AG08395 (cell line): Measurements from ENCODE around the gene FCGR2B.
"Not testable (repeated sequence)": the region's sequence is repeated elsewhere in the genome, so short reads cannot be mapped to it uniquely, and the experiment has no call there.

ENCODE experiments used
- DNase-seq: peaks from one replicate; pipeline ENCODE4 v3.0.0; 2012; ENCODE audit warnings: mixed read lengths, low spot score

Gene FCGR2B

GRCh38 chr1:161706113-161706481 is 43.2 kb downstream of the FCGR2B start:
- DNase-seq = no peak

GRCh38 chr1:161706482-161707347 is 43.8 kb downstream of the FCGR2B start, which contains the start of gene FCRLA:
Gene FCRLA, plus strand, starts transcription at chr1:161707229. Its CDS starts 36 bp downstream, at chr1:161707265.
- DNase-seq = peak; percentile 88

- no peak for DNase-seq
Measured at GRCh38 chr1:161707503-161707902, 44.6 kb downstream of the FCGR2B start.

- no peak for DNase-seq
Measured at GRCh38 chr1:161709373-161709772, 46.4 kb downstream of the FCGR2B start.

- no peak for DNase-seq
Measured at GRCh38 chr1:161710560-161710959, 47.6 kb downstream of the FCGR2B start.

GRCh38 chr1:161718559-161719324 is 55.8 kb downstream of the FCGR2B start:
- DNase-seq = no peak

- DNase-seq = no peak
Measured at GRCh38 chr1:161719325-161719611, 56.3 kb downstream of the FCGR2B start.

- no peak for DNase-seq
Measured at GRCh38 chr1:161720422-161720821, 57.5 kb downstream of the FCGR2B start.

- DNase-seq = no peak
Measured at GRCh38 chr1:161720956-161721737, 58.2 kb downstream of the FCGR2B start, which contains the start of gene FCRLB. Gene FCRLB, plus strand, starts transcription at chr1:161721544. Its CDS starts 1,129 bp downstream, at chr1:161722673.

- DNase-seq = peak; percentile 87
Measured at GRCh38 chr1:161721738-161722343, 58.9 kb downstream of the FCGR2B start.

- DNase-seq = no peak
Measured at GRCh38 chr1:161722406-161722805, 59.5 kb downstream of the FCGR2B start.

GRCh38 chr1:161723459-161724141 is 60.7 kb downstream of the FCGR2B start:
- no peak for DNase-seq

GRCh38 chr1:161725258-161725907 is 62.4 kb downstream of the FCGR2B start:
- not testable (repeated sequence) for DNase-seq

GRCh38 chr1:161725908-161726472 is 63.0 kb downstream of the FCGR2B start:
- DNase-seq = peak; percentile 21

GRCh38 chr1:161726473-161727255 is 63.7 kb downstream of the FCGR2B start:
- peak; percentile 69 for DNase-seq

GRCh38 chr1:161727256-161727924 is 64.4 kb downstream of the FCGR2B start:
- peak; percentile 70 for DNase-seq
